Measurements from ENCODE around the gene C1orf167.

Gene C1orf167

GRCh38 chr1:11833900-11834299 is 71.9 kb downstream of the C1orf167 start:
- Histone ChIP-seq H3K36me3 (ENCODE audit: low read length) (peaks cover 4% of the 10 kb centered on the region; the same call in 1 of the 2 replicates), H3K9me3 (ENCODE audit: insufficient read depth, low read length) (no peaks in the 10 kb centered on the region), H2AFZ (ENCODE audit: low read depth, low read length, severe bottlenecking) (no peak overlapping the region), H3K79me2 (ENCODE audit: insufficient read depth, low read length) (no peaks in the 10 kb centered on the region), H3K27ac (ENCODE audit: low read depth, low read length) (no peak overlapping the region), H3F3A (ENCODE audit: insufficient read depth) (no peaks in the 10 kb centered on the region), H3K27me3 (ENCODE audit: low read length) (no peaks in the 10 kb centered on the region), H4K20me1 (ENCODE audit: low read depth, low read length) (no peaks in the 10 kb centered on the region), H3K9me2 (replicated peaks; ENCODE audit: insufficient read depth, low read length) (no peaks in the 10 kb centered on the region), H3K9ac (ENCODE audit: low read length) (no peak overlapping the region), H3K4me3 (ENCODE audit: insufficient read depth, low read length, poor library complexity, severe bottlenecking) (no peak overlapping the region), H3K4me2 (ENCODE audit: low read depth, low read length, poor library complexity, severe bottlenecking) (no peak overlapping the region)
- TF ChIP-seq EZH2phosphoT487 (conservative IDR thresholded peaks at IDR 0.05; ENCODE audit: low read length) (no peak), CTCF (IDR thresholded peaks at IDR 0.05; ENCODE audit: insufficient read depth, low read length, poor library complexity, severe bottlenecking) (no peak)

- Histone ChIP-seq H3K4me3 (ENCODE audit: insufficient read depth, low read length, poor library complexity, severe bottlenecking) (no peak overlapping the region), H3K27ac (ENCODE audit: low read depth, low read length) (no peak overlapping the region), H2AFZ (ENCODE audit: low read depth, low read length, severe bottlenecking) (no peak overlapping the region), H4K20me1 (ENCODE audit: low read depth, low read length) (no peaks in the 10 kb centered on the region), H3K36me3 (ENCODE audit: low read length) (no peaks in the 10 kb centered on the region; the same call in 1 of the 2 replicates), H3K9ac (ENCODE audit: low read length) (no peak overlapping the region), H3K9me2 (replicated peaks; ENCODE audit: insufficient read depth, low read length) (no peaks in the 10 kb centered on the region), H3K79me2 (ENCODE audit: insufficient read depth, low read length) (no peaks in the 10 kb centered on the region), H3K4me2 (ENCODE audit: low read depth, low read length, poor library complexity, severe bottlenecking) (no peak overlapping the region), H3F3A (ENCODE audit: insufficient read depth) (no peaks in the 10 kb centered on the region), H3K27me3 (ENCODE audit: low read length) (no peaks in the 10 kb centered on the region), H3K9me3 (ENCODE audit: insufficient read depth, low read length) (no peaks in the 10 kb centered on the region)
- TF ChIP-seq EZH2phosphoT487 (conservative IDR thresholded peaks at IDR 0.05; ENCODE audit: low read length), result no peak
- TF ChIP-seq CTCF (IDR thresholded peaks at IDR 0.05; ENCODE audit: insufficient read depth, low read length, poor library complexity, severe bottlenecking), result no peak
Measured at GRCh38 chr1:11835441-11836225, 73.6 kb downstream of the C1orf167 start.

- Histone ChIP-seq H2AFZ (ENCODE audit: low read depth, low read length, severe bottlenecking) (no peak overlapping the region), H3K27me3 (ENCODE audit: low read length) (no peaks in the 10 kb centered on the region), H3F3A (ENCODE audit: insufficient read depth) (no peaks in the 10 kb centered on the region), H3K4me3 (ENCODE audit: insufficient read depth, low read length, poor library complexity, severe bottlenecking) (no peak overlapping the region), H4K20me1 (ENCODE audit: low read depth, low read length) (no peaks in the 10 kb centered on the region), H3K9ac (ENCODE audit: low read length) (no peak overlapping the region), H3K9me2 (replicated peaks; ENCODE audit: insufficient read depth, low read length) (no peaks in the 10 kb centered on the region), H3K36me3 (ENCODE audit: low read length) (peaks cover 3% of the 10 kb centered on the region; the same call in 1 of the 2 replicates), H3K27ac (ENCODE audit: low read depth, low read length) (no peak overlapping the region), H3K9me3 (ENCODE audit: insufficient read depth, low read length) (no peaks in the 10 kb centered on the region), H3K4me2 (ENCODE audit: low read depth, low read length, poor library complexity, severe bottlenecking) (no peak overlapping the region), H3K79me2 (ENCODE audit: insufficient read depth, low read length) (no peaks in the 10 kb centered on the region)
- TF ChIP-seq CTCF (IDR thresholded peaks at IDR 0.05; ENCODE audit: insufficient read depth, low read length, poor library complexity, severe bottlenecking), result no peak
- TF ChIP-seq EZH2phosphoT487 (conservative IDR thresholded peaks at IDR 0.05; ENCODE audit: low read length), result no peak
Measured at GRCh38 chr1:11836955-11837766, 75.2 kb downstream of the C1orf167 start.
